Activated naive CD4-positive, alpha-beta T cell treated with anti-CD3 and anti-CD28 coated beads, Interleukin-2, amount 10 ng/mL, durations not matched to agents 7 days and 5 days (primary cell): ENCODE results near the gene NYAP2.

Experiments
- CTCF ChIA-PET: fragments of 350-600 bp; sonication (Branson Sonifier 250); formaldehyde crosslinking; loops from one replicate; lab custom pipeline; 2021; ENCODE audit warnings: antibody characterized with exemption; lab: Charles Lee
- DNase-seq: peaks from one replicate; pipeline ENCODE4 v3.0.0-alpha.2; 2020
- H3K27ac Mint-ChIP-seq: one replicate; pipeline ENCODE4 v1.8.0; 2021; ENCODE audit warnings: mild to moderate bottlenecking, moderate library complexity, mixed read lengths
- H3K27me3 Mint-ChIP-seq: one replicate; pipeline ENCODE4 v1.8.0; 2021; ENCODE audit warnings: mild to moderate bottlenecking, mixed read lengths
- H3K36me3 Mint-ChIP-seq: one replicate; pipeline ENCODE4 v1.8.0; 2021; ENCODE audit warnings: mixed read lengths
- H3K4me1 Mint-ChIP-seq: one replicate; pipeline ENCODE4 v1.8.0; 2021; ENCODE audit warnings: mixed read lengths
- H3K4me3 Mint-ChIP-seq: one replicate; pipeline ENCODE4 v1.8.0; 2021; ENCODE audit warnings: mild to moderate bottlenecking, moderate library complexity, mixed read lengths
- H3K9me3 Mint-ChIP-seq: one replicate; pipeline ENCODE4 v1.8.0; 2021; ENCODE audit warnings: mixed read lengths

Gene NYAP2

DNA sequence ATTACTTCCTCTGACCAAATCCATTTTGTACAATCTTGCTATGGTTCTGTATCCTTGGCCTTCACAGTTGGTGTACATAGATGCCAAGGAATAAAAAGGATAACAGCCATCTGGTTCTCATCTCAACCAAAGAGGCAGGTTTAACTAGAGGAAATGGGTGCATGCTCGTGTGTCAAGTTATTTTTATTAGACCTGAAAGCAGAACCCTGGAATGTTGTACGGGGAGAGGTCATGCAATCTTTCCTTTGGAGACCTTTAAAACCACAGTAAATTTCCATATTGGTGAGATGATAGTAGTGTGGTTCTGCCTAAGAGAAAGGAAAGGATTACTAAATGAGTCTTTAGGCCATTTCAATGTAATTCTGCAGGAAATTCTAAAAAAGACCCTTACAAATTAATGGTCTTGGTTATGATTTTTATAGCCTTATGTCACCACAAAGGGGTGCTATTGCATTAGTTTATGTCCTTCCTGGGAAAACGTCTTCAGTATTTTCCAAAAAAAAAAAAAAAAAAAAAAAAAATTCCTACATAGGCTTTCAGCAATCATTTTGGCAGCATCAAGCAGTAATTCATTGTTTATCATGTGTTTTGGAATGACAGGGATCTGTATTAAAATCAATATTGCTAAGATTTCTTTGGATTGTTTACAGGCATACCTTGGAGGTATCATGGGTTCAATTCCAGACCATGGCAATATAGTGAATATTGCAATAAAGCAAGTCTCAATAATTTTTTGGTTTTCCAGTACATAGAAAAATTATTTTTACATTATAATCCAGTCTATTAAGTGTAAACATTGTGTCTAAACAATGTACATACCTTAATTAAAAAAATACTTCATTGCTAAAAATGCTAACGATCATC lies 270.8 kb downstream of the NYAP2 start:
- Mint-ChIP-seq H3K9me3 (no peaks in the 10 kb centered on the region), H3K27ac (no peak overlapping the region), H3K4me1 (no peaks in the 10 kb centered on the region), H3K36me3 (no peaks in the 10 kb centered on the region), H3K4me3 (no peak overlapping the region), H3K27me3 (peaks cover 4% of the 10 kb centered on the region)
- CTCF ChIA-PET, result interaction anchor here (0.8 to 1.1 kb wide), 3 partner anchors 545 to 1133 kb away, joined by 3 to 7 read pairs (median 4); no protein-coding TSS in a partner anchor
- no peak for DNase-seq

DNA sequence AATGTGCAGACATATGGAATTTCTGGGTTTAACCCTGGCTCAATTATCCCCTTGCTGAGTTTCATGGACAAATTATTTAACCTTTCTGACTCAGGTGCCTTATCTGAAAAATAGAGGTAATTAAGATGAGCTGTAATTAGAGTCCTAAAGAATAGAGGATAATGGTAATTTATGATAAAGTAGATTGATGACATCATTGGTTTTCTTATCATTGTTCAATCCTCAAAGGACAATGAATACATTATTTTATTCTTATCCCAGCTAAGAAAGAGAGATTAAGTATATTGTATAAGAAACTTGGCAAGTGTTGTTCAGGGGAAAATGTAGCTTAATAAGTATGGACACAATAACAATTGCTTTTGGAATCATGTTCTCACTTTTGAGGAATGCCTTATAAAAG lies 279.3 kb downstream of the NYAP2 start:
- CTCF ChIA-PET, result no interaction called here
- H3K36me3 Mint-ChIP-seq, result no peaks in the 10 kb centered on the region
- no peak overlapping the region for H3K27ac Mint-ChIP-seq
- no peak overlapping the region for H3K4me3 Mint-ChIP-seq
- H3K4me1 Mint-ChIP-seq, result no peaks in the 10 kb centered on the region
- H3K9me3 Mint-ChIP-seq, result no peaks in the 10 kb centered on the region
- H3K27me3 Mint-ChIP-seq, result peaks cover 3% of the 10 kb centered on the region
- no peak for DNase-seq

DNA sequence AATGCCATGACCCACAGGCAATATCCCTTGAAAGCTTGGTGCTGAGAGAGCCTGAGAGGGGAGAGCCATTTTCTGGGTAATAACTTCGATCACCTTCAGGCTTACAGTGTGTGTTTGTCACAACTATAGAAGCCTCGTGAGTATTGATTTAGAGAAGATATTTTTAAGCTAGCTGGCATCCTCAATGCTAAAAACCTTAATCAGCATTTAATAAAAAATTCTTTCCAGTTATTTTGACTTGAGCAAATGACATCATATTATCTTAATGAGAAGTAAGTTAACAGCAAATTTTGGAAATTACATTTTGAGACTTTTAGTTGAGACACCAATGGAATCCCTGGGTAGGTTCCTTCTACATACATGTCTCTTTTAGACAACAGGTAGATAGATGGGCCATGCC lies 283.7 kb downstream of the NYAP2 start:
- Mint-ChIP-seq H3K27me3 (no peaks in the 10 kb centered on the region), H3K27ac (no peak overlapping the region), H3K4me1 (no peaks in the 10 kb centered on the region), H3K36me3 (no peaks in the 10 kb centered on the region), H3K4me3 (no peak overlapping the region), H3K9me3 (no peaks in the 10 kb centered on the region)
- DNase-seq, result no peak
- CTCF ChIA-PET, result no interaction called here

- H3K4me1 Mint-ChIP-seq, result no peaks in the 10 kb centered on the region
- no peaks in the 10 kb centered on the region for H3K9me3 Mint-ChIP-seq
- no peaks in the 10 kb centered on the region for H3K36me3 Mint-ChIP-seq
- no peaks in the 10 kb centered on the region for H3K27me3 Mint-ChIP-seq
- H3K4me3 Mint-ChIP-seq, result no peak overlapping the region
- DNase-seq, result no peak
- CTCF ChIA-PET, result no interaction called here
- no peak overlapping the region for H3K27ac Mint-ChIP-seq
Observed at GRCh38 chr2:225690153-225690552, 290.6 kb downstream of the NYAP2 start.

DNA sequence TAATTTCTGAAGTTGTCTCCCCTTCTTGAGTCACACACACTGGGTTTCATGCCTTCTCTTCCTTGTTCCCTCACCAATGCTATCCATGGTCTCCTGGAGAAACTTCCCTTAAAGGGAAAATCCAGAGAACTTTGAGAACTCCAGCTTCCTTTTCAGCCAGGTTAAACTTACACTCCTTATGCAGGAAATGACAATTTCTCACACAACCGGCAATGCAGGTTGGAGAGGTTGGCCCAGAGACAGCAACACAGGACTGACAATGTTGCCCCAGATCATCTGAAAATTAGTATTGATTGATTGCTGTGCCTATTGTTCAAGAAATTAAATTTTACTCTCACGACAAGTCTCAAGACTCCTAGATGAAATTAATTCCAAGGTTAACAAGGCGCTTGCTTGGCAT lies 292.2 kb downstream of the NYAP2 start:
- CTCF ChIA-PET, result no interaction called here
- H3K27me3 Mint-ChIP-seq, result no peaks in the 10 kb centered on the region

DNA sequence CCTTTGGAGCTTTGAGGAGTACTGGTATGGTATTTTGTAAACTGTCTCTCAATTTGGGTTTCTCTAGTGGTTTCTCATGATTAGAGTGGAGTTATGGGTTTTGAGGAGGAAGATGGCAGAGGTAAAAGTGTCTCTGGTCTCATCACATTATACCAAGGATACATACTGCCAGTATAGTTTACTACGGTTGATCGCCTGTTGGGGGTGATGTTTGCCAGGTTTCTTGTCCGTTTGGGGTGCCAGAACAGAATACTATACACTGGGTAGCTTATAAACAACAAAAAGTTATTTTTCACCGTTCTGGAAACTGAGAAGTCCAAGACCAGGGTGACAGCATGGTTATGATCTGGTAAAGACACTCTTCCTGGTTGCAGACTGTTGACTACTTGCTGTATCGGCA lies 293.7 kb downstream of the NYAP2 start:
- H3K9me3 Mint-ChIP-seq, result no peaks in the 10 kb centered on the region
- CTCF ChIA-PET, result no interaction called here
- DNase-seq, result no peak
- H3K27me3 Mint-ChIP-seq, result no peaks in the 10 kb centered on the region
- H3K27ac Mint-ChIP-seq, result no peak overlapping the region
- H3K36me3 Mint-ChIP-seq, result no peaks in the 10 kb centered on the region
- H3K4me1 Mint-ChIP-seq, result no peaks in the 10 kb centered on the region
- no peak overlapping the region for H3K4me3 Mint-ChIP-seq

More for the DNA sequence above, 292.2 kb downstream of the NYAP2 start:
- Mint-ChIP-seq H3K4me1 (no peaks in the 10 kb centered on the region), H3K27ac (no peak overlapping the region), H3K9me3 (no peaks in the 10 kb centered on the region), H3K4me3 (no peak overlapping the region), H3K36me3 (no peaks in the 10 kb centered on the region)
- no peak for DNase-seq

- no peaks in the 10 kb centered on the region for H3K9me3 Mint-ChIP-seq
- H3K27me3 Mint-ChIP-seq, result no peaks in the 10 kb centered on the region
- DNase-seq, result no peak
- CTCF ChIA-PET, result no interaction called here
- H3K4me1 Mint-ChIP-seq, result no peaks in the 10 kb centered on the region
- H3K27ac Mint-ChIP-seq, result no peak overlapping the region
- H3K4me3 Mint-ChIP-seq, result no peak overlapping the region
- H3K36me3 Mint-ChIP-seq, result no peaks in the 10 kb centered on the region
Observed at GRCh38 chr2:225694664-225695063, 295.2 kb downstream of the NYAP2 start.

- H3K36me3 Mint-ChIP-seq, result no peaks in the 10 kb centered on the region
- no peaks in the 10 kb centered on the region for H3K9me3 Mint-ChIP-seq
- H3K27ac Mint-ChIP-seq, result no peak overlapping the region
- H3K4me3 Mint-ChIP-seq, result no peak overlapping the region
- H3K27me3 Mint-ChIP-seq, result no peaks in the 10 kb centered on the region
- DNase-seq, result no peak
- CTCF ChIA-PET, result no interaction called here
- no peaks in the 10 kb centered on the region for H3K4me1 Mint-ChIP-seq
Observed at GRCh38 chr2:225697936-225698335, 298.4 kb downstream of the NYAP2 start.
